Endodermal cell (in vitro differentiated cells): Measurements from ENCODE around the gene RXFP4. TPM values are rescaled to one million over a fixed set of nuclear protein-coding genes. Genes with fewer than 3 reads are reported as not detected.
A peak's percentile ranks its signal among the peaks of the same experiment; 100 is the strongest.

ENCODE experiments used
- DNase-seq: peaks from one replicate; pipeline ENCODE4 v3.0.0-alpha.2; 2017
- H3K27ac ChIP-seq: 2 replicates; pipeline ENCODE4 v1.5.1; 2013; ENCODE audit warnings: mild to moderate bottlenecking, low read depth, low read length, moderate library complexity
- H3K27me3 ChIP-seq: 2 replicates; pipeline ENCODE4 v1.6.1; 2013; ENCODE audit warnings: mild to moderate bottlenecking, low read length, moderate library complexity; ENCODE audit not compliant: insufficient read depth, control insufficient read depth, poor library complexity, severe bottlenecking
- H3K36me3 ChIP-seq: 2 replicates; pipeline ENCODE4 v1.7.0; 2013; ENCODE audit warnings: mild to moderate bottlenecking, low read length, moderate library complexity; ENCODE audit not compliant: control insufficient read depth, insufficient read depth
- H3K4me1 ChIP-seq: one replicate; pipeline ENCODE4 v1.7.0; 2013; ENCODE audit warnings: low read length; ENCODE audit not compliant: control insufficient read depth, insufficient read depth
- H3K4me3 ChIP-seq: 2 replicates; pipeline ENCODE4 v1.5.1; 2013; ENCODE audit warnings: mild to moderate bottlenecking, low read length, moderate library complexity
- H3K9ac ChIP-seq: 2 replicates; pipeline ENCODE4 v1.6.1; 2013; ENCODE audit warnings: mild to moderate bottlenecking, low read length, moderate library complexity; ENCODE audit not compliant: poor library complexity, severe bottlenecking; ENCODE audit errors: extremely low read depth
- H3K9me3 ChIP-seq: 2 replicates; pipeline ENCODE4 v1.6.1; 2013; ENCODE audit warnings: mild to moderate bottlenecking, low read length, moderate library complexity; ENCODE audit not compliant: control insufficient read depth
- H3K27ac Mint-ChIP-seq: 2 replicates; pipeline ENCODE4 v1.8.0; 2020; ENCODE audit warnings: mixed read lengths
- H3K27me3 Mint-ChIP-seq: 2 replicates; pipeline ENCODE4 v1.8.0; 2021; ENCODE audit warnings: mild to moderate bottlenecking, mixed read lengths; ENCODE audit not compliant: insufficient read depth
- H3K36me3 Mint-ChIP-seq: 2 replicates; pipeline ENCODE4 v1.8.0; 2020; ENCODE audit warnings: low read depth, mixed read lengths
- H3K4me1 Mint-ChIP-seq: 2 replicates; pipeline ENCODE4 v1.8.0; 2020; ENCODE audit warnings: mixed read lengths
- H3K4me3 Mint-ChIP-seq: 2 replicates; pipeline ENCODE4 v1.8.0; 2020; ENCODE audit warnings: mild to moderate bottlenecking, moderate library complexity, mixed read lengths
- H3K9me3 Mint-ChIP-seq: 2 replicates; pipeline ENCODE4 v1.8.0; 2020; ENCODE audit warnings: mild to moderate bottlenecking, mixed read lengths
- WGBS, 2 experiments: methylation state at CpG; one replicate each; pipeline versions ENCODE4 v1.1.5 to v1.1.7; 2013; ENCODE audit warnings: missing lambda C conversion rate in 2 of 2, mixed read lengths in 1 of 2; ENCODE audit not compliant: insufficient coverage in 1 of 2, insufficient read length in 1 of 2; 5-methylcytosine and 5-hydroxymethylcytosine counted together
- total RNA-seq, 2 donors: library from RNA; stranded (reverse); fragmentation: NEBNext Ultra II Directional in 1 of 2; extraction: Animal tissue kit (Norgen Biotek cat#: 25700) in 1 of 2; gene quantifications; 2 replicates in 1 of 2; 3 replicates in 1 of 2; pipeline ENCODE4 v1.2.1, GENCODE V29; 2021
- TF ChIP-seq, protein P1 (sequence below): fragments of 200-600 bp; sonication (generic); conservative IDR thresholded peaks from 2 replicates; pipeline ENCODE4 v1.5.0; 2021; ENCODE audit warnings: antibody characterized with exemption, mild to moderate bottlenecking

RXFP4 gene
- total RNA-seq, 2 donors from 2014 or later, result not detected

DNA sequence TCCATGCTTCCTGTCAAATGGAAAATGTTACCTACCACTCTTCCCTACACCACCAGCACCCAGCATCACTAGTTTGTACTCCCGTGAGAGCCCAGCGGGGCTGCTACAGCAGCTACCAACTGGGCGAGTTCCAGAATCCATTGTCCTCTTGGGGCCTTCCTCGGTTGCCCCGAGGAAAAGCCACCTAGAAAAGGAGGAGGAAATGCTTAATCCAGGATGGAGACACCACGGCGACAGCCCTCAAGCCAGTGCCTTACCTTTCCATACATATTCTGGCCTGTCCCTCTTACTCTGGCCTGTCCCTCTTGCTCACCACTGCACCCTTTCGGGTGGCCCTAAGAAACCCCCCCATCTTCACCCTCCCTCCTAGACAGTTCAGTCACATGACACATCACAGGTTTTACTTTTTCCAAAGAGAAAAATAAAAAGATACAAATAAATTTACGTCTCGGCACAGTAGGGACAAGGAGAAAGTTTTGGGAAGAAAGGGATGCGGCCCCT lies 30.8 kb upstream of the RXFP4 start:
- peak; percentile 70 for DNase-seq

GRCh38 chr1:155911156-155912055 lies 30.0 kb upstream of the RXFP4 start, which contains the start of gene RIT1:
TSS of gene RIT1 (minus strand) at chr1:155911349. CDS start at chr1:155910761, 588 bp downstream.
- H3K36me3 Mint-ChIP-seq, result peaks cover 58% of the 10 kb centered on the region
- Histone ChIP-seq H3K36me3 (peaks cover 76% of the 10 kb centered on the region), H3K9ac (peak within 1 kb of the TSS; percentile 69), H3K27ac (no peak within 1 kb of the TSS), H3K4me3 (peak within 1 kb of the TSS; percentile 94), H3K4me1 (no peaks in the 10 kb centered on the region), H3K27me3 (no peaks in the 10 kb centered on the region), H3K9me3 (no peaks in the 10 kb centered on the region)
- TF ChIP-seq, protein P1, sequence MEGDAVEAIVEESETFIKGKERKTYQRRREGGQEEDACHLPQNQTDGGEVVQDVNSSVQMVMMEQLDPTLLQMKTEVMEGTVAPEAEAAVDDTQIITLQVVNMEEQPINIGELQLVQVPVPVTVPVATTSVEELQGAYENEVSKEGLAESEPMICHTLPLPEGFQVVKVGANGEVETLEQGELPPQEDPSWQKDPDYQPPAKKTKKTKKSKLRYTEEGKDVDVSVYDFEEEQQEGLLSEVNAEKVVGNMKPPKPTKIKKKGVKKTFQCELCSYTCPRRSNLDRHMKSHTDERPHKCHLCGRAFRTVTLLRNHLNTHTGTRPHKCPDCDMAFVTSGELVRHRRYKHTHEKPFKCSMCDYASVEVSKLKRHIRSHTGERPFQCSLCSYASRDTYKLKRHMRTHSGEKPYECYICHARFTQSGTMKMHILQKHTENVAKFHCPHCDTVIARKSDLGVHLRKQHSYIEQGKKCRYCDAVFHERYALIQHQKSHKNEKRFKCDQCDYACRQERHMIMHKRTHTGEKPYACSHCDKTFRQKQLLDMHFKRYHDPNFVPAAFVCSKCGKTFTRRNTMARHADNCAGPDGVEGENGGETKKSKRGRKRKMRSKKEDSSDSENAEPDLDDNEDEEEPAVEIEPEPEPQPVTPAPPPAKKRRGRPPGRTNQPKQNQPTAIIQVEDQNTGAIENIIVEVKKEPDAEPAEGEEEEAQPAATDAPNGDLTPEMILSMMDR, result no peak
- peak within 1 kb of the TSS; percentile 95 for H3K27ac Mint-ChIP-seq
- DNase-seq, result peak; percentile 96
- H3K4me1 Mint-ChIP-seq, result peaks cover 13% of the 10 kb centered on the region
- H3K4me3 Mint-ChIP-seq, result peak within 1 kb of the TSS; percentile 89
- H3K27me3 Mint-ChIP-seq, result no peaks in the 10 kb centered on the region
- no peaks in the 10 kb centered on the region for H3K9me3 Mint-ChIP-seq
- WGBS, 2 experiments, result 9 to 14% methylated on average over 10 to 33 of the region's 34 CpGs

More for the DNA sequence above, 30.8 kb upstream of the RXFP4 start:
- Mint-ChIP-seq H3K36me3 (peaks cover 53% of the 10 kb centered on the region), H3K27me3 (no peaks in the 10 kb centered on the region), H3K4me1 (peaks cover 13% of the 10 kb centered on the region), H3K4me3 (peak overlapping the region; percentile 89), H3K27ac (peak overlapping the region; percentile 95), H3K9me3 (no peaks in the 10 kb centered on the region)
- H3K27me3 ChIP-seq, result no peaks in the 10 kb centered on the region
- H3K4me3 ChIP-seq, result peak overlapping the region; percentile 94
- no peak overlapping the region for H3K27ac ChIP-seq
- peak overlapping the region; percentile 69 for H3K9ac ChIP-seq
- no peaks in the 10 kb centered on the region for H3K9me3 ChIP-seq
- TF ChIP-seq, protein P1, result peak; percentile 25
- 0 to 13% methylated on average over 6 to 8 of the region's 11 CpGs for WGBS, 2 experiments
- peaks cover 75% of the 10 kb centered on the region for H3K36me3 ChIP-seq
- no peaks in the 10 kb centered on the region for H3K4me1 ChIP-seq

DNA sequence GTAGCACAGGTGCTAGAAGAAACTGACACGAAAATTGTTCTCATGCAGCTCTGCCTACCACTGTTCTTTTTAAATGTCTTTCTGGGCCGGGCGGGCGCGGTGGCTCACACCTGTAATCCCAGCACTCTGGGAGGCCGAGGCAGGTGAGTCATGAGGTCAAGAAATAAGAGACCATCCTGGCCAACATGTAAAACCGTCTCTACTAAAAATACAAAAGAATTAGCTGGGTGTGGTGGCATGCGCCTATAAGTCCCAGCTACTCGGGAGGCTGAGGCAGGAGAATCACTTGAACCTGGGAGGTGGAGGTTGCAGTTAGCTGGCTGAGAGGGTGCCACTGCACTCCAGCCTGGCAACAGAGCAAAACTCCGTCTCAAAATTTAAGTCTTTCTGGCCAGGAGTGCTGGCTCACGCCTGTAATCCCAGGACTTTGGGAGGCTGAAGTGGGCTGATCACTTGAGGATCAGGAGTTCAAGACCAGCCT lies 29.3 kb upstream of the RXFP4 start:
- H3K27me3 ChIP-seq, result no peaks in the 10 kb centered on the region
- H3K4me3 ChIP-seq, result no peak overlapping the region
- H3K27ac ChIP-seq, result no peak overlapping the region
- H3K4me1 ChIP-seq, result no peaks in the 10 kb centered on the region
- DNase-seq, result peak; percentile 67
- no peak overlapping the region for H3K9ac ChIP-seq
- Mint-ChIP-seq H3K27ac (peak overlapping the region; percentile 95), H3K4me3 (peak overlapping the region; percentile 89), H3K27me3 (no peaks in the 10 kb centered on the region), H3K9me3 (no peaks in the 10 kb centered on the region), H3K36me3 (peaks cover 61% of the 10 kb centered on the region), H3K4me1 (peaks cover 13% of the 10 kb centered on the region)
- 92 to 96% methylated on average over 9 to 11 of the region's 11 CpGs for WGBS, 2 experiments
- H3K9me3 ChIP-seq, result no peaks in the 10 kb centered on the region
- TF ChIP-seq, protein P1, result no peak
- peaks cover 78% of the 10 kb centered on the region for H3K36me3 ChIP-seq
